Measurements from ENCODE around the gene IPO4. TPM values are rescaled to one million over a fixed set of nuclear protein-coding genes. Genes with fewer than 3 reads are reported as not detected.

The IPO4 gene
- total and polyA plus RNA-seq, 2 of the 13 experiments (the other 11 are each of a cell fraction or from before 2014, with no cell fraction given), result 39.0 to 179 TPM

DNA sequence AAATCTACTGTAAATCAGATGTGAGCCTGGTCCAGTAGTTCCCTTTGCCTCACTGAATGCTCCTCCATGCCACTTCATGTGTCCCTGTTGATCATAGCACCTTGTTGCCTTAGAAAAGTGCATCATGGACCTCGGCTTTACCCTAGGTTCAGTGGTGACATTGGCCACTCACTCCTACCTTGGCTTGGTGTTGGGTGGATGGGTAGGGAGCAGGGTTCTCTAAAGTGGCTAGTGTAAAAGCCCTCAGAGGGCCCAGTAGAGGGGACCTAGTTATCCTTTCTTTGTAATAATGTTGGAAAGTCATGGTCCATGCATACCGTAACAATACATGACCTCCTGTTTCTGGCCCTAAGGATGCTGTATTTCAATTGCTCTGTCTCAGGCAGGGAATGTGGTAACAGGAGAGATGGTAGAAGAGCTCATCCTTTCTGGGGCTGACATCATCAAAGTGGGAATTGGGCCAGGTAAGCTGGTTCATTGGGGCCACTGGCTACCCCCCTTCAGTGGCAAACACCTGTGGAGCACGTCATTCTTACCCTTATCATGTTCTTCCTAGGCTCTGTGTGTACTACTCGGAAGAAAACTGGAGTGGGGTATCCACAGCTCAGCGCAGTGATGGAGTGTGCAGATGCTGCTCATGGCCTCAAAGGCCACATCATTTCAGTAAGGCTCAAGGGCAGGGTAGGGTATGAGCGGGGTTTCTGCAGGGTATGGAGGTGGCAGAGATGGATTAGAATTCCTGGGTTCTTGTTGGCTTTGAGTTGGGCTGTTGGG, 48.3 kb upstream of the IPO4 start (continued):
- no peak for TF ChIP-seq HNRNPK (IDR thresholded peaks at IDR 0.05; ENCODE audit: low read depth, low read length, poor library complexity, severe bottlenecking)
- TF ChIP-seq, protein P1, sequence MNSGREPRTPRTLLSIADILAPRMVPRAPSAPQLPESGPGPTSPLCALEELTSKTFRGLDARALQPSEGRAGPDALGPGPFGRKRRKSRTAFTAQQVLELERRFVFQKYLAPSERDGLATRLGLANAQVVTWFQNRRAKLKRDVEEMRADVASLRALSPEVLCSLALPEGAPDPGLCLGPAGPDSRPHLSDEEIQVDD (CRISPR knock-in tag; IDR thresholded peaks at IDR 0.05; ENCODE audit: borderline replicate concordance), result no peak
- no peak for TF ChIP-seq TBL1XR1 (IDR thresholded peaks at IDR 0.05; ENCODE audit: borderline replicate concordance, low read length, partially characterized antibody)
- TF ChIP-seq CCDC6 (CRISPR knock-in tag; IDR thresholded peaks at IDR 0.05), result no peak
- no peak for TF ChIP-seq NBN (conservative IDR thresholded peaks at IDR 0.05)
- TF ChIP-seq PAF1 (CRISPR knock-in tag; IDR thresholded peaks at IDR 0.05), result peak; percentile 68
- no peak for TF ChIP-seq ZNF253 (CRISPR knock-in tag; IDR thresholded peaks at IDR 0.05; ENCODE audit: borderline replicate concordance)
- no peak for TF ChIP-seq ZNF30 (CRISPR knock-in tag; IDR thresholded peaks at IDR 0.05)
- TF ChIP-seq HOXD1 (CRISPR knock-in tag; IDR thresholded peaks at IDR 0.05), result no peak
- TF ChIP-seq ZNF333 (CRISPR knock-in tag; IDR thresholded peaks at IDR 0.05; ENCODE audit: borderline replicate concordance), result no peak

DNA sequence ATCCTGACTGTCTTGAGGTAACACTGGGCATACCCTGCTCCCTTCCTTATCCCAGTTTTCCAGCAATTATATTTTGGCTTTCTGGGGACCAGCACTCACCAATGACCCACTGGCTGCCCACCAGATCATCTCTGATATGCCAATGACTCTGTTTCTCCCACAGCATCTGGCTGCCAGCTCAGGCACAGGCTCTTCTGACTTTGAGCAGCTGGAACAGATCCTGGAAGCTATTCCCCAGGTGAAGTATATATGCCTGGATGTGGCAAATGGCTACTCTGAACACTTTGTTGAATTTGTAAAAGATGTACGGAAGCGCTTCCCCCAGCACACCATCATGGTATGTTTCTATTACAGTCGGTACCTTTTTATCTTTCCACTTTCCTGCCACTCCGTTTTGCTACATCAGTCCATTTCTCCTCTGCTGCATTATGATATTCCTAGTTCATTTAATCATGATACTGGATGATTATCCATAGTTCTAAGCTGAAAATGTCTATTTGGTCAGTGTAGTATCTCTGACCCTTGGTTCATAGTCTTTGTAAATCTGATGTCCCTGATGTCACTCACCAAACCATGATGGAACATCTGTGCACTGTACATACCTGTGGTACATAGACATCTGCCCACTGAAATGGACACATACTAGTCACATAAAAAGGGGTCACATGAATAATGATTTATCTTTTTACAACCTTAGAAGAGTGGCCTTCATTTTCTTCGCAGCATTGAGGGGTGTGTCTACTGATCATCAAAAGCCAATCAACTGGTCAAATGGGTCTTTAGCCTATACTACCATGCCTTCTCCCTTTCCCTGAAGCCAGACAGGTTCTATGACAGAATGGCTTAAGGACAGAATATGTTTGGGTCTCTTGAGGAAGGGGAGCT, 47.4 kb upstream of the IPO4 start:
- Histone ChIP-seq H3K4me1 (ENCODE audit: insufficient read depth, low read length) (peaks cover 41% of the 10 kb centered on the region), H3K4me3 (replicated peaks in 1 of 3; ENCODE audit: insufficient read depth in 1 of 3, low read depth in 2 of 3, low read length in 3 of 3) (no peak overlapping the region), H3K9ac (ENCODE audit: insufficient read depth, low read depth, low read length) (no peak overlapping the region), H3K79me2 (ENCODE audit: insufficient read depth, low read length) (peaks cover 42% of the 10 kb centered on the region), H3K4me2 (ENCODE audit: low read depth, low read length) (no peak overlapping the region), H3K27me3 (ENCODE audit: control insufficient read depth in 1 of 2, insufficient read depth in 2 of 2, low read length in 2 of 2) (peaks cover 0 to 4% of the 10 kb centered on the region in 2 experiments; a peak in 1 of 5 replicates), H3K36me3 (replicated peaks in 1 of 2; ENCODE audit: control insufficient read depth in 1 of 2, insufficient read depth in 2 of 2, low read length in 2 of 2) (peaks cover 43 to 69% of the 10 kb centered on the region in 2 experiments), H3K9me3 (ENCODE audit: low read length) (no peaks in the 10 kb centered on the region), H3K27ac (ENCODE audit: extremely low read length, insufficient read depth, low read length) (no peak overlapping the region), H4K20me1 (ENCODE audit: insufficient read depth, low read length) (peaks cover 7% of the 10 kb centered on the region; the same call in 1 of the 2 replicates), H2AFZ (ENCODE audit: low read length) (no peak overlapping the region)
- ATAC-seq, result no peak
- DNase-seq (ENCODE audit: low spot score), result no peak
- 97% methylated on average over 5 of the region's 5 CpGs for WGBS (ENCODE audit: low lambda C conversion rate)
- POLR2A ChIA-PET, result interaction anchor here (0.9 to 18.0 kb wide), 11 partner anchors 16 to 178 kb away, joined by 3 to 850 read pairs (median 4); partner anchors contain the start of genes CHMP4A, CIDEB, DCAF11 and DHRS1
- intact Hi-C loops (cut with micrococcal nuclease; ENCODE audit: unreplicated experiment), result loop anchor here (10.0 kb wide), 1 partner anchor 1189 kb away; no protein-coding TSS in a partner anchor
- in situ Hi-C loops (cut with HindIII; ENCODE audit: extremely low pct_ligation_motif_present, low pct_unique_long_range_greater_than_20kb), result no loop called here
- CTCF ChIA-PET (ENCODE audit: low intra/inter-chr PET ratio, low total read pairs), result no interaction called here
- no TSS peak for BruUV-seq (replicated peaks)
- FAIRE-seq, result no peak
- TF ChIP-seq ZNF274 (CRISPR knock-in tag; IDR thresholded peaks at IDR 0.05) (0 out of 2 replicates have a peak, but pooled peaks have one; percentile 38), JUNB (CRISPR knock-in tag; IDR thresholded peaks at IDR 0.05; ENCODE audit: borderline replicate concordance) (0 out of 2 replicates have a peak, but pooled peaks have one; percentile 60), NONO (IDR thresholded peaks at IDR 0.05) (no peak), NONO (CRISPR knock-in tag; conservative IDR thresholded peaks at IDR 0.05) (0 out of 2 replicates have a peak, but pooled peaks have one; percentile 27), TCF12 (IDR thresholded peaks at IDR 0.05) (0 out of 2 replicates have a peak, but pooled peaks have one; percentile 58), TCF12 (CRISPR knock-in tag; IDR thresholded peaks at IDR 0.05) (no peak), ZNF747 (CRISPR knock-in tag; IDR thresholded peaks at IDR 0.05; ENCODE audit: borderline replicate concordance) (no peak), ATF7-NPFF (CRISPR knock-in tag; IDR thresholded peaks at IDR 0.05; ENCODE audit: low read depth) (no peak)

Data from HepG2 (cell line).